ENCODE data around the gene CDH13.

Gene CDH13

GRCh38 chr16:83402160-83402814, 775.5 kb downstream of the CDH13 start:
- Histone ChIP-seq H3K27ac (ENCODE audit: low read length) (no peak overlapping the region), H3K9me3 (ENCODE audit: control insufficient read depth in 2 of 2, low read length in 2 of 2) (peaks cover 0 to 4% of the 10 kb centered on the region in 2 donors), H3K27me3 (ENCODE audit: control insufficient read depth in 1 of 2, insufficient read depth in 2 of 2, low read length in 2 of 2) (no peaks in the 10 kb centered on the region), H3K4me1 (ENCODE audit: control insufficient read depth, insufficient read depth, low read length) (no peaks in the 10 kb centered on the region), H3K4me3 (ENCODE audit: low read length in 2 of 2) (no peak overlapping the region), H3K36me3 (ENCODE audit: control insufficient read depth in 2 of 2, insufficient read depth in 2 of 2, low read length in 2 of 2) (no peaks in the 10 kb centered on the region), H3K9ac (ENCODE audit: low read length in 2 of 2) (no peak overlapping the region)

- H3K27ac ChIP-seq (ENCODE audit: low read length): no peak overlapping the region
- H3K4me3 ChIP-seq (ENCODE audit: low read length in 2 of 2): no peak overlapping the region
- no peaks in the 10 kb centered on the region for H3K36me3 ChIP-seq (ENCODE audit: control insufficient read depth in 2 of 2, insufficient read depth in 2 of 2, low read length in 2 of 2)
Measured at GRCh38 chr16:83402967-83403366, 776.2 kb downstream of the CDH13 start.

GRCh38 chr16:83403761-83404160, 777.0 kb downstream of the CDH13 start:
- no peak overlapping the region for H3K9ac ChIP-seq (ENCODE audit: low read length in 2 of 2)
- no peak overlapping the region for H3K27ac ChIP-seq (ENCODE audit: low read length)
- no peak overlapping the region for H3K4me3 ChIP-seq (ENCODE audit: low read length in 2 of 2)
- peaks cover 0 to 4% of the 10 kb centered on the region in 2 donors for H3K9me3 ChIP-seq (ENCODE audit: control insufficient read depth in 2 of 2, low read length in 2 of 2)
- no peaks in the 10 kb centered on the region for H3K27me3 ChIP-seq (ENCODE audit: control insufficient read depth in 1 of 2, insufficient read depth in 2 of 2, low read length in 2 of 2)
- no peaks in the 10 kb centered on the region for H3K36me3 ChIP-seq (ENCODE audit: control insufficient read depth in 2 of 2, insufficient read depth in 2 of 2, low read length in 2 of 2)
- H3K4me1 ChIP-seq (ENCODE audit: control insufficient read depth, insufficient read depth, low read length): no peaks in the 10 kb centered on the region

More at GRCh38 chr16:83402967-83403366, 776.2 kb downstream of the CDH13 start:
- H3K4me1 ChIP-seq (ENCODE audit: control insufficient read depth, insufficient read depth, low read length): no peaks in the 10 kb centered on the region
- H3K27me3 ChIP-seq (ENCODE audit: control insufficient read depth in 1 of 2, insufficient read depth in 2 of 2, low read length in 2 of 2): no peaks in the 10 kb centered on the region
- H3K9me3 ChIP-seq (ENCODE audit: control insufficient read depth in 2 of 2, low read length in 2 of 2): peaks cover 0 to 4% of the 10 kb centered on the region in 2 donors
- no peak overlapping the region for H3K9ac ChIP-seq (ENCODE audit: low read length in 2 of 2)

- H3K9me3 ChIP-seq (ENCODE audit: control insufficient read depth in 2 of 2, low read length in 2 of 2): peaks cover 0 to 4% of the 10 kb centered on the region in 2 donors
Measured at GRCh38 chr16:83404261-83404660, 777.5 kb downstream of the CDH13 start.

GRCh38 chr16:83407928-83408327, 781.2 kb downstream of the CDH13 start:
- Histone ChIP-seq H3K4me3 (ENCODE audit: low read length in 2 of 2) (no peak overlapping the region), H3K27me3 (ENCODE audit: control insufficient read depth in 1 of 2, insufficient read depth in 2 of 2, low read length in 2 of 2) (no peaks in the 10 kb centered on the region), H3K27ac (ENCODE audit: low read length) (no peak overlapping the region), H3K9ac (ENCODE audit: low read length in 2 of 2) (no peak overlapping the region), H3K9me3 (ENCODE audit: control insufficient read depth in 2 of 2, low read length in 2 of 2) (no peaks in the 10 kb centered on the region), H3K4me1 (ENCODE audit: control insufficient read depth, insufficient read depth, low read length) (no peaks in the 10 kb centered on the region), H3K36me3 (ENCODE audit: control insufficient read depth in 2 of 2, insufficient read depth in 2 of 2, low read length in 2 of 2) (no peaks in the 10 kb centered on the region)

More at GRCh38 chr16:83404261-83404660, 777.5 kb downstream of the CDH13 start:
- H3K27ac ChIP-seq (ENCODE audit: low read length): no peak overlapping the region
- no peaks in the 10 kb centered on the region for H3K27me3 ChIP-seq (ENCODE audit: control insufficient read depth in 1 of 2, insufficient read depth in 2 of 2, low read length in 2 of 2)
- no peaks in the 10 kb centered on the region for H3K4me1 ChIP-seq (ENCODE audit: control insufficient read depth, insufficient read depth, low read length)
- H3K9ac ChIP-seq (ENCODE audit: low read length in 2 of 2): no peak overlapping the region
- H3K4me3 ChIP-seq (ENCODE audit: low read length in 2 of 2): no peak overlapping the region
- no peaks in the 10 kb centered on the region for H3K36me3 ChIP-seq (ENCODE audit: control insufficient read depth in 2 of 2, insufficient read depth in 2 of 2, low read length in 2 of 2)

GRCh38 chr16:83409347-83409746, 782.6 kb downstream of the CDH13 start:
- no peak overlapping the region for H3K9ac ChIP-seq (ENCODE audit: low read length in 2 of 2)
- H3K27me3 ChIP-seq (ENCODE audit: control insufficient read depth in 1 of 2, insufficient read depth in 2 of 2, low read length in 2 of 2): no peaks in the 10 kb centered on the region
- H3K36me3 ChIP-seq (ENCODE audit: control insufficient read depth in 2 of 2, insufficient read depth in 2 of 2, low read length in 2 of 2): no peaks in the 10 kb centered on the region
- H3K4me3 ChIP-seq (ENCODE audit: low read length in 2 of 2): no peak overlapping the region
- no peak overlapping the region for H3K27ac ChIP-seq (ENCODE audit: low read length)
- no peaks in the 10 kb centered on the region for H3K4me1 ChIP-seq (ENCODE audit: control insufficient read depth, insufficient read depth, low read length)
- no peaks in the 10 kb centered on the region for H3K9me3 ChIP-seq (ENCODE audit: control insufficient read depth in 2 of 2, low read length in 2 of 2)

GRCh38 chr16:83418565-83418964, 791.8 kb downstream of the CDH13 start:
- peaks cover 0 to 3% of the 10 kb centered on the region in 2 donors for H3K27me3 ChIP-seq (ENCODE audit: control insufficient read depth in 1 of 2, insufficient read depth in 2 of 2, low read length in 2 of 2)

GRCh38 chr16:83420206-83420760, 793.5 kb downstream of the CDH13 start:
- no peak overlapping the region for H3K4me3 ChIP-seq (ENCODE audit: low read length in 2 of 2)
- H3K27me3 ChIP-seq (ENCODE audit: control insufficient read depth in 1 of 2, insufficient read depth in 2 of 2, low read length in 2 of 2): no peaks in the 10 kb centered on the region
- H3K27ac ChIP-seq (ENCODE audit: low read length): no peak overlapping the region
- H3K9ac ChIP-seq (ENCODE audit: low read length in 2 of 2): no peak overlapping the region
- no peaks in the 10 kb centered on the region for H3K9me3 ChIP-seq (ENCODE audit: control insufficient read depth in 2 of 2, low read length in 2 of 2)
- no peaks in the 10 kb centered on the region for H3K36me3 ChIP-seq (ENCODE audit: control insufficient read depth in 2 of 2, insufficient read depth in 2 of 2, low read length in 2 of 2)
- no peaks in the 10 kb centered on the region for H3K4me1 ChIP-seq (ENCODE audit: control insufficient read depth, insufficient read depth, low read length)

More at GRCh38 chr16:83418565-83418964, 791.8 kb downstream of the CDH13 start:
- no peaks in the 10 kb centered on the region for H3K4me1 ChIP-seq (ENCODE audit: control insufficient read depth, insufficient read depth, low read length)
- no peak overlapping the region for H3K27ac ChIP-seq (ENCODE audit: low read length)
- H3K9me3 ChIP-seq (ENCODE audit: control insufficient read depth in 2 of 2, low read length in 2 of 2): no peaks in the 10 kb centered on the region
- H3K36me3 ChIP-seq (ENCODE audit: control insufficient read depth in 2 of 2, insufficient read depth in 2 of 2, low read length in 2 of 2): no peaks in the 10 kb centered on the region
- no peak overlapping the region for H3K9ac ChIP-seq (ENCODE audit: low read length in 2 of 2)
- no peak overlapping the region for H3K4me3 ChIP-seq (ENCODE audit: low read length in 2 of 2)

GRCh38 chr16:83433201-83433600, 806.4 kb downstream of the CDH13 start:
- Histone ChIP-seq H3K9ac (ENCODE audit: low read length in 2 of 2) (no peak overlapping the region), H3K27ac (ENCODE audit: low read length) (no peak overlapping the region), H3K4me1 (ENCODE audit: control insufficient read depth, insufficient read depth, low read length) (no peaks in the 10 kb centered on the region), H3K4me3 (ENCODE audit: low read length in 2 of 2) (no peak overlapping the region), H3K9me3 (ENCODE audit: control insufficient read depth in 2 of 2, low read length in 2 of 2) (no peaks in the 10 kb centered on the region), H3K36me3 (ENCODE audit: control insufficient read depth in 2 of 2, insufficient read depth in 2 of 2, low read length in 2 of 2) (no peaks in the 10 kb centered on the region), H3K27me3 (ENCODE audit: control insufficient read depth in 1 of 2, insufficient read depth in 2 of 2, low read length in 2 of 2) (no peaks in the 10 kb centered on the region)

- H3K36me3 ChIP-seq (ENCODE audit: control insufficient read depth in 2 of 2, insufficient read depth in 2 of 2, low read length in 2 of 2): no peaks in the 10 kb centered on the region
- no peak overlapping the region for H3K4me3 ChIP-seq (ENCODE audit: low read length in 2 of 2)
- H3K9me3 ChIP-seq (ENCODE audit: control insufficient read depth in 2 of 2, low read length in 2 of 2): no peaks in the 10 kb centered on the region
- H3K27ac ChIP-seq (ENCODE audit: low read length): no peak overlapping the region
- H3K4me1 ChIP-seq (ENCODE audit: control insufficient read depth, insufficient read depth, low read length): no peaks in the 10 kb centered on the region
- H3K9ac ChIP-seq (ENCODE audit: low read length in 2 of 2): no peak overlapping the region
- no peaks in the 10 kb centered on the region for H3K27me3 ChIP-seq (ENCODE audit: control insufficient read depth in 1 of 2, insufficient read depth in 2 of 2, low read length in 2 of 2)
Measured at GRCh38 chr16:83437036-83437435, 810.3 kb downstream of the CDH13 start.

- Histone ChIP-seq H3K27ac (ENCODE audit: low read length) (no peak overlapping the region), H3K4me3 (ENCODE audit: low read length in 2 of 2) (no peak overlapping the region), H3K4me1 (ENCODE audit: control insufficient read depth, insufficient read depth, low read length) (no peaks in the 10 kb centered on the region), H3K9me3 (ENCODE audit: control insufficient read depth in 2 of 2, low read length in 2 of 2) (no peaks in the 10 kb centered on the region), H3K27me3 (ENCODE audit: control insufficient read depth in 1 of 2, insufficient read depth in 2 of 2, low read length in 2 of 2) (no peaks in the 10 kb centered on the region), H3K36me3 (ENCODE audit: control insufficient read depth in 2 of 2, insufficient read depth in 2 of 2, low read length in 2 of 2) (no peaks in the 10 kb centered on the region), H3K9ac (ENCODE audit: low read length in 2 of 2) (no peak overlapping the region)
Measured at GRCh38 chr16:83438326-83438725, 811.6 kb downstream of the CDH13 start.
